Peyer's patch (tissue), 4 donors: ENCODE results near the gene PXDC1. TPM values are rescaled to one million over a fixed set of nuclear protein-coding genes. Genes with fewer than 3 reads are reported as not detected.

Experiments used
- DNase-seq, 3 donors: peaks; one replicate each; pipeline ENCODE4 v3.0.0-alpha.2; 2017 to 2019
- H3K27ac ChIP-seq, 4 donors: fragments of 200-600 bp; sonication (generic); one replicate each; pipeline ENCODE4 v1.5.1; 2016 to 2019
- H3K27me3 ChIP-seq, 2 donors: fragments of 200-600 bp; sonication (generic); one replicate each; pipeline ENCODE4 v1.5.1; 2019
- H3K36me3 ChIP-seq, 3 donors: fragments of 200-600 bp; sonication (generic); one replicate each; pipeline ENCODE4 v1.5.1; 2016 to 2019
- H3K4me1 ChIP-seq, 4 donors: fragments of 200-600 bp; sonication (generic); one replicate each; pipeline ENCODE4 v1.5.1; 2016 to 2019
- H3K4me3 ChIP-seq, 4 donors: fragments of 200-600 bp; sonication (generic); 1 replicate in 3 of 4; 2 replicates in 1 of 4; pipeline ENCODE4 v1.5.1; 2016 to 2019; ENCODE audit warnings: mild to moderate bottlenecking in 1 of 4
- H3K9me3 ChIP-seq, 4 donors: fragments of 200-600 bp; sonication (generic); one replicate each; pipeline ENCODE4 v1.5.1; 2016 to 2019; ENCODE audit warnings: mild to moderate bottlenecking in 1 of 4
- CTCF ChIP-seq, 6 experiments: fragments of 450-650 bp in 4 of 6; fragments of 200-600 bp in 2 of 6; sonication (generic) in 1 of 6; IDR thresholded peaks; one replicate each; pipeline ENCODE4 v1.5.1; 2017 to 2019; ENCODE audit warnings: antibody characterized with exemption in 6 of 6, mild to moderate bottlenecking in 3 of 6, moderate library complexity in 1 of 6
- POLR2A ChIP-seq, 2 donors: fragments of 450-650 bp; IDR thresholded peaks; one replicate each; pipeline ENCODE4 v1.5.1; 2017; ENCODE audit warnings: antibody characterized with exemption in 2 of 2, mild to moderate bottlenecking in 2 of 2, moderate library complexity in 2 of 2
- total RNA-seq, 4 donors: library from RNA; depleted of rRNA; stranded (reverse); fragments of >200 nt; gene quantifications; one replicate each; pipeline ENCODE4 v1.1.0, GENCODE V29; 2016

Gene PXDC1
- total RNA-seq, 4 donors from 2014 or later, result 35.5 to 69.4 (median 61.1) TPM

- Histone ChIP-seq H3K4me1 (peaks cover 0 to 4% (median 0%) of the 10 kb centered on the region in 4 donors), H3K9me3 (no peaks in the 10 kb centered on the region), H3K27ac (no peak overlapping the region), H3K27me3 (no peaks in the 10 kb centered on the region), H3K4me3 (no peak overlapping the region), H3K36me3 (no peaks in the 10 kb centered on the region)
- TF ChIP-seq POLR2A (IDR thresholded peaks at IDR 0.05) (no peak), CTCF (IDR thresholded peaks at IDR 0.05) (no peak)
- no peak for DNase-seq
These were observed 34.2 kb upstream of the PXDC1 start for GRCh38 chr6:3785745-3786098.

- Histone ChIP-seq H3K36me3 (no peaks in the 10 kb centered on the region), H3K4me1 (peaks cover 0 to 4% (median 0%) of the 10 kb centered on the region in 4 donors), H3K9me3 (no peaks in the 10 kb centered on the region), H3K4me3 (no peak overlapping the region), H3K27ac (no peak overlapping the region), H3K27me3 (no peaks in the 10 kb centered on the region)
- TF ChIP-seq POLR2A (IDR thresholded peaks at IDR 0.05) (no peak), CTCF (IDR thresholded peaks at IDR 0.05) (no peak)
- DNase-seq, result peak in 1 of 3 donors; percentile 33
These were observed 33.6 kb upstream of the PXDC1 start for GRCh38 chr6:3784885-3785744.

- H3K9me3 ChIP-seq, result no peaks in the 10 kb centered on the region
- peaks cover 0 to 4% (median 0%) of the 10 kb centered on the region in 4 donors for H3K4me1 ChIP-seq
- TF ChIP-seq CTCF (IDR thresholded peaks at IDR 0.05) (no peak), POLR2A (IDR thresholded peaks at IDR 0.05) (no peak)
- no peak overlapping the region for H3K27ac ChIP-seq
- no peaks in the 10 kb centered on the region for H3K27me3 ChIP-seq
- no peaks in the 10 kb centered on the region for H3K36me3 ChIP-seq
- peak in 1 of 3 donors; percentile 40 for DNase-seq
- H3K4me3 ChIP-seq, result no peak overlapping the region
These were observed 32.9 kb upstream of the PXDC1 start for GRCh38 chr6:3784423-3784822.

GRCh38 chr6:3782876-3783832 is 31.6 kb upstream of the PXDC1 start:
- Histone ChIP-seq H3K27me3 (no peaks in the 10 kb centered on the region), H3K36me3 (no peaks in the 10 kb centered on the region), H3K4me1 (peaks cover 0 to 4% (median 0%) of the 10 kb centered on the region in 4 donors), H3K9me3 (no peaks in the 10 kb centered on the region), H3K27ac (no peak overlapping the region), H3K4me3 (no peak overlapping the region)
- TF ChIP-seq CTCF (IDR thresholded peaks at IDR 0.05), result no peak
- TF ChIP-seq POLR2A (IDR thresholded peaks at IDR 0.05), result no peak
- DNase-seq, result peak in 1 of 3 donors; percentile 41

- no peak for TF ChIP-seq CTCF (IDR thresholded peaks at IDR 0.05)
- no peak for TF ChIP-seq POLR2A (IDR thresholded peaks at IDR 0.05)
- H3K27ac ChIP-seq, result no peak overlapping the region
- no peaks in the 10 kb centered on the region for H3K9me3 ChIP-seq
- no peak overlapping the region for H3K4me3 ChIP-seq
- no peaks in the 10 kb centered on the region for H3K36me3 ChIP-seq
- peaks cover 0 to 4% (median 0%) of the 10 kb centered on the region in 4 donors for H3K4me1 ChIP-seq
- no peaks in the 10 kb centered on the region for H3K27me3 ChIP-seq
- no peak for DNase-seq
These were observed 30.0 kb upstream of the PXDC1 start for GRCh38 chr6:3781504-3781903.
